ENCODE data around the gene PDXK.

DNA sequence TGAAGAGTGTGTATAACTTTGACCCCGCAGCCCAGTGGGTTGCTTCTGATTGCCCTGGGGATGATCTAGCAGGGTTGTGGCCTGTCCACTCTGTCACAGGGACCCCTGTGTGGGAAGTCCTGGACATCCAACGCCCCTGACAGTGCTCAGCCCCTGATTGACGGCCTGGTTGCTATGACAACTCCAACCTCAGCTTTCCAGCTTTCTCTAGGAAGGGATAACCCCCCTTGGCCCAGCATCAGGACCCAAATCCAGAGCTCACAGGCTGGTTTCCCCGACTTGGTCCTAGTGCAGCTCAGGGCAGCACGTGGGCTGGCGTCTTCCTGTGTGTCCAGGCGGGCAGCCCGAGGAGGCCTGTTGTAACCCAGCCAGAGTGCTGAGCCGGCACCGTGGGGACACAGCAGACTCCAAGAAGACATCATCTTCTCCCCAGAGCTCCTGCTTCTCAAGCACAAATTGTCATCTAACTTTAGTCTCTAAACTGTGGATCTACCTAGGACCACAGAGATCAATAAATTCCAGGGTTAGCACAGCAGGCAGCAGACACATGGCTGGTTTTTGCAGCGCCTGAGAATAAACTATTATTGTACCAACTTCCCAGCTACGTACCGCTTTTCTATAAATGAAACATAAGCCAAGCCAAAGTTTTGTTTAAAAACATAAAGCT is 18.9 kb upstream of the PDXK start:
- TF ChIP-seq POLR2AphosphoS2 (IDR thresholded peaks at IDR 0.05; ENCODE audit: low read depth, low read length) (no peak), E2F4 (IDR thresholded peaks at IDR 0.05; ENCODE audit: low read depth, low read length) (no peak), SP1 (IDR thresholded peaks at IDR 0.05; ENCODE audit: low read depth, low read length) (no peak), ZSCAN29 (IDR thresholded peaks at IDR 0.05) (no peak), RELA (IDR thresholded peaks at IDR 0.05; ENCODE audit: borderline replicate concordance, partially characterized antibody) (no peak), RAD21 (IDR thresholded peaks at IDR 0.05; ENCODE audit: insufficient read depth, low read depth, low read length) (no peak), ATF7 (IDR thresholded peaks at IDR 0.05; ENCODE audit: low read depth) (no peak), POLR2A (IDR thresholded peaks at IDR 0.05; ENCODE audit: low read depth, low read length) (no peak), CEBPB (IDR thresholded peaks at IDR 0.05; ENCODE audit: borderline replicate concordance in 1 of 2, low read depth in 2 of 2, low read length in 2 of 2) (no peak), MXI1 (IDR thresholded peaks at IDR 0.05; ENCODE audit: low read depth, low read length) (no peak), CBX3 (IDR thresholded peaks at IDR 0.05; ENCODE audit: borderline replicate concordance, low read depth) (no peak)
- TF ChIP-seq, protein P1, sequence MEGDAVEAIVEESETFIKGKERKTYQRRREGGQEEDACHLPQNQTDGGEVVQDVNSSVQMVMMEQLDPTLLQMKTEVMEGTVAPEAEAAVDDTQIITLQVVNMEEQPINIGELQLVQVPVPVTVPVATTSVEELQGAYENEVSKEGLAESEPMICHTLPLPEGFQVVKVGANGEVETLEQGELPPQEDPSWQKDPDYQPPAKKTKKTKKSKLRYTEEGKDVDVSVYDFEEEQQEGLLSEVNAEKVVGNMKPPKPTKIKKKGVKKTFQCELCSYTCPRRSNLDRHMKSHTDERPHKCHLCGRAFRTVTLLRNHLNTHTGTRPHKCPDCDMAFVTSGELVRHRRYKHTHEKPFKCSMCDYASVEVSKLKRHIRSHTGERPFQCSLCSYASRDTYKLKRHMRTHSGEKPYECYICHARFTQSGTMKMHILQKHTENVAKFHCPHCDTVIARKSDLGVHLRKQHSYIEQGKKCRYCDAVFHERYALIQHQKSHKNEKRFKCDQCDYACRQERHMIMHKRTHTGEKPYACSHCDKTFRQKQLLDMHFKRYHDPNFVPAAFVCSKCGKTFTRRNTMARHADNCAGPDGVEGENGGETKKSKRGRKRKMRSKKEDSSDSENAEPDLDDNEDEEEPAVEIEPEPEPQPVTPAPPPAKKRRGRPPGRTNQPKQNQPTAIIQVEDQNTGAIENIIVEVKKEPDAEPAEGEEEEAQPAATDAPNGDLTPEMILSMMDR (IDR thresholded peaks at IDR 0.05 in 2 of 3, conservative IDR thresholded peaks at IDR 0.05 in 1 of 3; ENCODE audit: control insufficient read depth in 2 of 3, extremely low read depth in 1 of 3, insufficient read depth in 1 of 3, low read depth in 3 of 3, low read length in 3 of 3): no peak
- TF ChIP-seq, protein P2, sequence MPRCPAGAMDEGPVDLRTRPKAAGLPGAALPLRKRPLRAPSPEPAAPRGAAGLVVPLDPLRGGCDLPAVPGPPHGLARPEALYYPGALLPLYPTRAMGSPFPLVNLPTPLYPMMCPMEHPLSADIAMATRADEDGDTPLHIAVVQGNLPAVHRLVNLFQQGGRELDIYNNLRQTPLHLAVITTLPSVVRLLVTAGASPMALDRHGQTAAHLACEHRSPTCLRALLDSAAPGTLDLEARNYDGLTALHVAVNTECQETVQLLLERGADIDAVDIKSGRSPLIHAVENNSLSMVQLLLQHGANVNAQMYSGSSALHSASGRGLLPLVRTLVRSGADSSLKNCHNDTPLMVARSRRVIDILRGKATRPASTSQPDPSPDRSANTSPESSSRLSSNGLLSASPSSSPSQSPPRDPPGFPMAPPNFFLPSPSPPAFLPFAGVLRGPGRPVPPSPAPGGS (IDR thresholded peaks at IDR 0.05; ENCODE audit: borderline replicate concordance, insufficient read depth, low read depth, low read length, poor library complexity, severe bottlenecking): no peak

All from GM12878 (cell line).